OCI-LY1 (cell line): ENCODE data around the gene SLC35D2.

Source experiments
- EZH2 ChIP-seq: fragments of 200-600 bp; sonication (generic), shearing (Covaris generic); IDR thresholded peaks from 2 replicates; pipeline ENCODE4 v1.8.0; 2017; ENCODE audit warnings: borderline replicate concordance, mixed run types, mild to moderate bottlenecking, antibody characterized with exemption, low read length, moderate library complexity, mixed read lengths
- TF ChIP-seq, protein P1 (sequence below): fragments of 200-600 bp; sonication (generic), shearing (Covaris generic); IDR thresholded peaks from 2 replicates; pipeline ENCODE4 v1.5.1; 2017; ENCODE audit warnings: mild to moderate bottlenecking, antibody characterized with exemption, low read length, moderate library complexity, mixed read lengths

DNA sequence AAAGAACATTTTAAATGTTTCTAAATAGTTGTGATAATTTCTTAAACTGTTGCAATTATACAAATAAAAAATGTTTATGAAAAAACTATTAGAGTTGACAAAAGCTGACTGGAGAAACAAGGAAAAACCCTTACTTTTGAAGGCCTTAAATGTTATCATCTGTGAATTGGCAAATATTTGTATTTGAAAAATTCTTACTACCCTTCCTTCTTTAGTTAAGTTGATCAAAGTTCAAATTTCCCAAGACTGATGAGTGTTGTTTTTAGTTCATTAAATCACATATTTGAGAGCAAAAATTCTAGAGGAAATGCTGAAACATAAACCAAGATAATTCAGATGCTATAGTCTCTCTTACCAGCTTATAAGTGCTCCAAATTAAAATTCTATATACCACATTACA lies 2.6 kb upstream of the SLC35D2 start:
- no peak for TF ChIP-seq EZH2
- TF ChIP-seq, protein P1, sequence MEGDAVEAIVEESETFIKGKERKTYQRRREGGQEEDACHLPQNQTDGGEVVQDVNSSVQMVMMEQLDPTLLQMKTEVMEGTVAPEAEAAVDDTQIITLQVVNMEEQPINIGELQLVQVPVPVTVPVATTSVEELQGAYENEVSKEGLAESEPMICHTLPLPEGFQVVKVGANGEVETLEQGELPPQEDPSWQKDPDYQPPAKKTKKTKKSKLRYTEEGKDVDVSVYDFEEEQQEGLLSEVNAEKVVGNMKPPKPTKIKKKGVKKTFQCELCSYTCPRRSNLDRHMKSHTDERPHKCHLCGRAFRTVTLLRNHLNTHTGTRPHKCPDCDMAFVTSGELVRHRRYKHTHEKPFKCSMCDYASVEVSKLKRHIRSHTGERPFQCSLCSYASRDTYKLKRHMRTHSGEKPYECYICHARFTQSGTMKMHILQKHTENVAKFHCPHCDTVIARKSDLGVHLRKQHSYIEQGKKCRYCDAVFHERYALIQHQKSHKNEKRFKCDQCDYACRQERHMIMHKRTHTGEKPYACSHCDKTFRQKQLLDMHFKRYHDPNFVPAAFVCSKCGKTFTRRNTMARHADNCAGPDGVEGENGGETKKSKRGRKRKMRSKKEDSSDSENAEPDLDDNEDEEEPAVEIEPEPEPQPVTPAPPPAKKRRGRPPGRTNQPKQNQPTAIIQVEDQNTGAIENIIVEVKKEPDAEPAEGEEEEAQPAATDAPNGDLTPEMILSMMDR: no peak
